ENCODE results near the gene TMEM184A. TPM values are rescaled to one million over a fixed set of nuclear protein-coding genes. Genes with fewer than 3 reads are reported as not detected.

TMEM184A gene
- total RNA-seq, 4 donors from 2014 or later = 0.29 to 2.8 (median 0.64) TPM; not detected in 1

DNA sequence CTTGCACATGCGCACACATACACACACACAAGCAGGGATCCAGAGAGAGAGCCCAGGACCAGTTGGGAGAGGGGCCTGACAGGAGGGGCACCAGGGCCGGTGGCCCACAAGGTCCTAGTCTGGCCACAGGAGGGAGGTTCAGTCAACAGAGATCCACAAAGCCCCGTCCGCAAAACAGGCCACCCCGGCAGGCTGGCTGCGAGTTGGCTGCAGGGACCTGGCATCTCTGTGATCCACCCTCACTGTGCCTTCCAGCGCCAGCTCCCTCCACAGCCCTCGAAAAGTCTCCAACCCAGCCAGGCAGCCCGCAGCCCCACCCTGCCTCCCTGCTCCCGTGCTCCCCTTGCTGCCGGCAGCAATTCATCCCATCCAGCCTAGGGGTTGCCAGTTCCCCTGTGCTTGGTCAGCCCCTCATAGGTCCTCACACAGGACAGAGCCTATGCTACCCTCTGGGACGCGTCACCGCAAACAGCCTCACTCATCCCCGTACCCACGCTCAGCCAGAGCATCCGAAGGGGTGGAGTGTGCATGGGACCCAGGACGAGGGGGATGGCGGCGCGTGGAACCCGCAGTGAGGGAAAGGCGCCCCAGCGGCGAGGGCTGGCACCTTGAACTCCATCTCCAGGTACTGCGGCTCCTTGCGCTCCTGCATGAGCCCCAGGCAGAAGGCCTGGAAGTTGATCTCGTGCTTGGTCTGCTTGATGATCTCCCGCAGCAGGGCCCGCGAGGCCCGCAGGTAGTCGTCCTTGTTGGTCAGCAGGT lies 59.3 kb downstream of the TMEM184A start:
- intact Hi-C loops (cut with DNase I; ENCODE audit: low total_unique reads) = no loop called here
- H3K9me3 ChIP-seq = no peaks in the 10 kb centered on the region
- no peaks in the 10 kb centered on the region for H3K4me1 ChIP-seq
- no peaks in the 10 kb centered on the region for H3K27me3 ChIP-seq
- no peak overlapping the region for H3K4me3 ChIP-seq
- no peak overlapping the region for H3K27ac ChIP-seq
- H3K36me3 ChIP-seq = no peaks in the 10 kb centered on the region
- DNase-seq = no peak
- TF ChIP-seq, protein P1, sequence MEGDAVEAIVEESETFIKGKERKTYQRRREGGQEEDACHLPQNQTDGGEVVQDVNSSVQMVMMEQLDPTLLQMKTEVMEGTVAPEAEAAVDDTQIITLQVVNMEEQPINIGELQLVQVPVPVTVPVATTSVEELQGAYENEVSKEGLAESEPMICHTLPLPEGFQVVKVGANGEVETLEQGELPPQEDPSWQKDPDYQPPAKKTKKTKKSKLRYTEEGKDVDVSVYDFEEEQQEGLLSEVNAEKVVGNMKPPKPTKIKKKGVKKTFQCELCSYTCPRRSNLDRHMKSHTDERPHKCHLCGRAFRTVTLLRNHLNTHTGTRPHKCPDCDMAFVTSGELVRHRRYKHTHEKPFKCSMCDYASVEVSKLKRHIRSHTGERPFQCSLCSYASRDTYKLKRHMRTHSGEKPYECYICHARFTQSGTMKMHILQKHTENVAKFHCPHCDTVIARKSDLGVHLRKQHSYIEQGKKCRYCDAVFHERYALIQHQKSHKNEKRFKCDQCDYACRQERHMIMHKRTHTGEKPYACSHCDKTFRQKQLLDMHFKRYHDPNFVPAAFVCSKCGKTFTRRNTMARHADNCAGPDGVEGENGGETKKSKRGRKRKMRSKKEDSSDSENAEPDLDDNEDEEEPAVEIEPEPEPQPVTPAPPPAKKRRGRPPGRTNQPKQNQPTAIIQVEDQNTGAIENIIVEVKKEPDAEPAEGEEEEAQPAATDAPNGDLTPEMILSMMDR (IDR thresholded peaks at IDR 0.05) = no peak
- TF ChIP-seq POLR2A (IDR thresholded peaks at IDR 0.05) = no peak

DNA sequence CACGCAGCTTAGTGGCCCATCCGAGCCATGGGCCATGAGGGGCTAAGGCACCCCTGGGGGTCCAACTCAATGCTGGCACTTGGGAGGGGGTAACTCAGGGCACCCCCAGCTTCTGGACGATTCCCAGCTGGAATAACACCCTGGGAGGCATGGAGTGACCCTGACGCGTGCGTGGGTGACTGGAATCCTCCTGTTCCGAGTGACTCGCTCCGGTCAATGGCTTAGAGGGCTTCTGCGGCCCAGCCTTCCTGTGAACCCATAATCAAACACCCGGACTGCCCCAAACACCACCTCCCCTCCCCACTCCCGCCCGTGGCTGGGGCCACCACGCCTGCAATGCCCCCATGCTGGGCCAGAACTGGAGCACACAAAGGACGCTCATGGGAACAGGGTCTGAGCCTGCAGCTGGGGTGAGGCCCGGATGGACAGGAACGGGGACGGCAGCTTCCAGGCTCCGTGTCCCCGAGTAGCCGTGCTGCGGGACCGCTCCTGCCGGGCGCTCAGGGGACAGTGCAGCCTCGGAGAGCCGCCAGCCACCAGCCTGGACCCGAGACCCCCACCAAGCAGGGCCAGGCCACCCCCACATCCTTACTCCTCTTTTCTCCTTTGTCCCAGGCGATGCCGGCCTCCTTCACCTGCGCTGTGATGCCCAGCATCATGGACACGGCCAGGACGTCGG lies 60.3 kb downstream of the TMEM184A start:
- H3K36me3 ChIP-seq = no peaks in the 10 kb centered on the region
- DNase-seq = no peak
- no peak overlapping the region for H3K4me3 ChIP-seq
- intact Hi-C loops (cut with DNase I; ENCODE audit: low total_unique reads) = no loop called here
- TF ChIP-seq, protein P1 (IDR thresholded peaks at IDR 0.05) = no peak
- no peak for TF ChIP-seq POLR2A (IDR thresholded peaks at IDR 0.05)
- H3K9me3 ChIP-seq = no peaks in the 10 kb centered on the region
- no peaks in the 10 kb centered on the region for H3K4me1 ChIP-seq
- no peak overlapping the region for H3K27ac ChIP-seq
- H3K27me3 ChIP-seq = no peaks in the 10 kb centered on the region

- Histone ChIP-seq H3K27ac (no peak overlapping the region), H3K27me3 (no peaks in the 10 kb centered on the region), H3K36me3 (no peaks in the 10 kb centered on the region), H3K9me3 (no peaks in the 10 kb centered on the region), H3K4me1 (no peaks in the 10 kb centered on the region), H3K4me3 (no peak overlapping the region)
- DNase-seq = no peak
- TF ChIP-seq POLR2A (IDR thresholded peaks at IDR 0.05) = no peak
- intact Hi-C loops (cut with DNase I; ENCODE audit: low total_unique reads) = no loop called here
Observed at GRCh38 chr7:1494866-1495563, 61.0 kb downstream of the TMEM184A start.

DNA sequence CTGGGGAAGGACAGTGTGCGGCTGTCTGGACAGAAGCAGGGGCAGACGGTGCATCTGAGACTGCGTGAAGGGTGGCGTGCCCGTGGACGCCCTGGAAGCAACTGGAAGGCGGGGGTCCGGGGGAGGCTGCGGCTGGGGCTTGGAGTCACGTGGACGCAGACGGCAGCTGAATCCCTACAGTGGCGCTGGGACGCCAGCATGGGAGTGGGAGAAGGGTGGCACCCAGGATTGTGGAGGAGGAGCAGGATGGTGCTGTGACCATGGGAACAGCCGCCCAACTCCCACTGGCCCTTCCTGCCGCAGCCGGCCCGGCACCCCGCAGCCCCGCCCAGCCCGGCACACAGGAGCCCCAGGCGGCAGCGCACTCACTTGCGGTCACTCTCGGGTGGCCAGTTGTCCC lies 61.6 kb downstream of the TMEM184A start:
- no peaks in the 10 kb centered on the region for H3K27me3 ChIP-seq
- no peak for DNase-seq
- H3K4me1 ChIP-seq = no peaks in the 10 kb centered on the region
- TF ChIP-seq, protein P1 (IDR thresholded peaks at IDR 0.05) = no peak
- no peak for TF ChIP-seq POLR2A (IDR thresholded peaks at IDR 0.05)
- H3K4me3 ChIP-seq = no peak overlapping the region
- H3K9me3 ChIP-seq = no peaks in the 10 kb centered on the region
- H3K36me3 ChIP-seq = no peaks in the 10 kb centered on the region
- intact Hi-C loops (cut with DNase I; ENCODE audit: low total_unique reads) = no loop called here
- no peak overlapping the region for H3K27ac ChIP-seq

DNA sequence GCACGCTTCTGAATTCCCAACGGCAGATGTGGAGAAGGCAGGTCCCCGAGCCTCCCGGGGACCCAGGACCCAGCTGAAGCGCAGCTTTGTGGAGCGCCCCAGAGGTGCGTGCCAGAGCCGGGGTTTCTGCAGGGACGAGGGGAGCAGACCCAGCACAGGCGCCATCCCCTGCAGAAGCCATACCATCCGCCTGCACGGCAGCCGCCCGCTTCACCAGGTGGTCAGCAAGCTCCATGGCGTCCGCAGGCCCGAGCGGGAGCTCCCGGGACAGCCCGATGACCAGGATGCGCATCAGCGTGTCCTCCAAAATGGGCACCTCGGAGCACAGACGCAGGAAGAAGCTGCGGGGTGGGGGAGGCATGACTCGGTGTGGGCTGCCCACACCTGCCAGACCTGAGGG lies 62.4 kb downstream of the TMEM184A start:
- DNase-seq = no peak
- Histone ChIP-seq H3K4me1 (no peaks in the 10 kb centered on the region), H3K4me3 (no peak overlapping the region), H3K9me3 (no peaks in the 10 kb centered on the region), H3K27me3 (no peaks in the 10 kb centered on the region), H3K36me3 (no peaks in the 10 kb centered on the region), H3K27ac (no peak overlapping the region)
- intact Hi-C loops (cut with DNase I; ENCODE audit: low total_unique reads) = no loop called here
- TF ChIP-seq POLR2A (IDR thresholded peaks at IDR 0.05) = no peak
- TF ChIP-seq, protein P1 (IDR thresholded peaks at IDR 0.05) = no peak

Measured in uterus (tissue), 4 donors.